Stimulated activated CD4-positive, alpha-beta T cell treated with anti-CD3 and anti-CD28 coated beads, Interleukin-1b, Interleukin-23, amount 100 ng/mL, for 1 hour (primary cell): ENCODE data around the gene ARFIP1.
"Not testable (repeated sequence)": the region's sequence is repeated elsewhere in the genome, so short reads cannot be mapped to it uniquely, and the experiment has no call there.

Experiments used
- DNase-seq, 2 donors: peaks; one replicate each; pipeline ENCODE4 v3.0.0-alpha.2; 2020; ENCODE audit warnings: low read depth in 2 of 2

Gene ARFIP1

GRCh38 chr4:152896811-152897210, 117.1 kb downstream of the ARFIP1 start:
- no peak for DNase-seq

- DNase-seq, result not testable (repeated sequence)
Measured at GRCh38 chr4:152898133-152898532, 118.4 kb downstream of the ARFIP1 start.

- no peak for DNase-seq
Measured at GRCh38 chr4:152898606-152899005, 118.9 kb downstream of the ARFIP1 start.

DNA sequence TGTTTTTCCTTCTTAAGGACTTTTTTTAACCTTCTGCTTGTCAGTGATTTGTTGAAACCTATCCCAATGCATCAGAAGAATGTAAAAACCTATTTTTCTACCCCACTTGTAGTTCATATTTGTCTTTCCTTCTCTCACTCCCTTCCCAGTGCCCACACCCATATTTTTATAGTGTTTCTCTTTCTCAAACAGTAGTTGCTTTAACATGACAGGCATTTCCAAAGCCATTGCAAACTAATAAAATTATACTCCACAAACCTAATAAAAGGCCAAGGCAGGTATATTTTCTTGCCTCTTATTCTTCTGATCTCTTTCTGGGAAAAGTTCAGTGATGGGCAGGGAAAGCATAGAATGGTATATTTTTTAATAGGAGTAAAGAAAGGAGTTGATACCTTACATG, 120.6 kb downstream of the ARFIP1 start:
- no peak for DNase-seq

DNA sequence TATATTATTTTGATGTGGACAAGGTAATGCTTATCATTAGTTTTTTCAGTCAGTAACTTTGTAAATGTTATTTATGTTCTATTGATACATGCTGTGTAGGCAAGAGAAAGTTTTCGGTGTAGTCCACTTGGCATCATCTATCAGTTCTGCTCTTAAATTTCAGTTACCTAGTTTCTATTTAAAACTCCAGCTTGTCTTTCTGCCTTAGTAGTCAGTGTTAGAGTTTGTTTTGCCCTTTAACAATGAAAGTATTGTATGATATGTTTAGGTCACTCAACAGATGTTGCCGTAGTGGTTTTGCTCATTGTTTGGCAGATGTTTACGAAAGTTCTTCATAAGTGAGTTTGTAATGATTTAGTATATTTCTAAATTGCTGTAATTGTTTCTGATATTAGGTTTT, 121.5 kb downstream of the ARFIP1 start:
- no peak for DNase-seq

DNA sequence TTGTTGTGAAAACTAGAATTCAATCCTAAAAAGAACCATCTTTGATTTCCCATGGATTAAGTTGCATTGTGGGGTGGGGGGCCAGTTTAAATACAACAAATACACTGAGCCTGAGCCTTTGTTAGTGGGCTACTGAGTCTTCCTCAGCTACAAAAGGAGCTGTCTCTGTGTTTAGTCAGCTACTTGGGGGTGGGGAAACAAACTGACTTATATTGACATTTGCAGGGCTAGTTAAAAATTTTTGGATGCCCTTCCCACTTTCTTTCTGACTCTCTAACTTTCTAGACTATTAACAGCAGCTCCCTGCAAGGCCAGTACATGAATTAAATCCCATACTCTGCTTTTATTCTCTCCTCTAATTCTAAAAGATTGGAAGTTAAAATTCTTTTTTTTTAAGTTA, 123.9 kb downstream of the ARFIP1 start:
- no peak for DNase-seq

DNA sequence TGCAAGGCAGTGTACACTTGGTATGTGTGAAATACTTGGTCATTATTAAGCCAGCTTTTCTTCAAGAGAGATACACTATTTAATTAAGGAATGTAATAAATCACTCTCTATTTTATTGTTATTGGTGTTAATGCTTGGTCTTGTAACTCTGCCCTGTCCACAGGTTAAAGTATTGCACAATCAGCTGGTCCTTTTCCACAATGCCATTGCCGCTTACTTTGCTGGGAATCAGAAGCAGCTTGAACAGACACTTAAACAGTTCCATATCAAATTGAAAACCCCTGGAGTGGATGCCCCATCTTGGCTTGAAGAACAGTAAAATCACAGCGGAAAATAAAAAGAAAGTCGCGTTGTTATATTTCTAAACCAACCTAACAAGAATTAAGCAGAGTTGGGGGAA, 130.1 kb downstream of the ARFIP1 start:
- no peak for DNase-seq

GRCh38 chr4:152910521-152910920, 130.8 kb downstream of the ARFIP1 start:
- no peak for DNase-seq

GRCh38 chr4:152917543-152918395, 138.0 kb downstream of the ARFIP1 start:
- no peak for DNase-seq

DNA sequence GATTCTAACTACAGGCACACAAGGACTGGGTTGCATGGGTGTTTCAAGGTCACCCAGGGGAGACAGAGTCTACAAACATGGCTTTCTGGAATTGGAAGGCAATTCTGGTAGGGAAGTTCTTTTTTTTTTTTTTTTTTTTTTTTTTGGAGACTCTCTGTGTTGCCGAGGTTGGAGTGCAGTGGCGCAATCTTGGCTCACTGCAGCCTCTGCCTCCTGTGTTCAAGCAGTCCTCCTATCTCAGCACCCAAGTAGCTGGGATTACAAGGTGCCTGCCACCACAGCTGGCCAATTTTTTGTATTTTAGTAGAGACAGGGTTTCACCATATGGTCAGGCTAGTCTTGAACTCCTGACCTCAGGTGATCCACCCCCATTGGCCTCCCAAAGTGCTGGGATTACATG, 140.1 kb downstream of the ARFIP1 start:
- DNase-seq, result no peak

DNA sequence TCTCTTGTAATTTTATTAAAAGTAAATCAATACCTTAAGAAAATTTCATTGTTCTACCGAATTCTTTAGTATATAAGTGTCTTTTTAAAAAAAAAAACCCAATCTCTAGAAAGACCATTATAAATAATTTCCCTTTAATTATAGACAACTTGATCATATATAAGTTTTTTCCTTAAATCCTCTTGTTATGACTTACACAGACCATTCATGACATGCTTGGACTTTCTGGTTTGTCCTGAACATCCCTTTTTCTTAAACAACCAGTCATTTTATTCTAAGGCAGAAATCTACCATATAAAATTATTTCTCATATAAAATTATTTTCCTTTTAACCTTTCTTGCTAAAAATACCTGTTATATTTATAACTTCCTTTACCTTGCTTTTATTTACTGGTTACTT, 141.0 kb downstream of the ARFIP1 start:
- no peak for DNase-seq

- no peak for DNase-seq
Measured at GRCh38 chr4:152921284-152921683, 141.5 kb downstream of the ARFIP1 start.

- no peak for DNase-seq
Measured at GRCh38 chr4:152925851-152926250, 146.1 kb downstream of the ARFIP1 start.

DNA sequence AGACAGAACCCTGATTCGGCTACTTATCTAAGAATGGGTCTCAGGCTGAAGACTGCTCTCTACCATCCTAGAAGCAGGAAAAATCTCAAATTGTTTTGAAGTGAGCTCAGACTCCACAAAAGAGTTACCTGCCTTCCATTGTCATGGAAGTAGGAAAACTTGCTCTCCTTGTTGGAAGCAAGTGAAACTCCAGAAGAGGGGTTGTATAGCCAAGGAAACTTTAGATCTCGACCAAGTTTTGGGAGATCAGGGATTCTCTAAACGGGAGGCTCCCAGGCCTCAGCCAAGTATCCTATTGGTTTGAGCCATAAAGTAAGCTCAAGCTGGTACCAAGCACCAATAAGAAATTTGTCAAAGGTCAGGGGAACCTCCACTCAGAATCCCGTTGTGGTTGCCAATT, 147.2 kb downstream of the ARFIP1 start:
- no peak for DNase-seq

- no peak for DNase-seq
Measured at GRCh38 chr4:152927737-152928136, 148.0 kb downstream of the ARFIP1 start.

DNA sequence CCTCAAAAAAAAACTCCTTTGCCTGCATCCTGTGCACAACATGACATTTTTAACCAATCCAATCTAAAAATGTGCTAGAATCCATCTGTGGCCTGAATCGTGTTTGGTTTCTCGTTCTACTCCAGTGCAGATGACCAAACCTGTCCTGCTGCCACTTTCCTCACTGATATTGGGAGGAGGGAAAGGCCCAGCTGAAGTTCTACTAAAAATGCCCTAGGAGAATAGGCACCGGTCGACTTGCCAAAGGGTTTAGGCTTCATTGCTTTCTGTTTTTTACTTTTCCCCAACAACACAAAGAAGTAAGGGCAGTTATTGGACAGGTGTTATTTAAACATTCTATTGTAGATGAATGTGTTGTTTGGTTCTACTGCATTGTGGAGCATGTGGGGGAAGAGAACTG, 148.5 kb downstream of the ARFIP1 start:
- no peak for DNase-seq

GRCh38 chr4:152929888-152930287, 150.1 kb downstream of the ARFIP1 start:
- no peak for DNase-seq

GRCh38 chr4:152935143-152935542, 155.4 kb downstream of the ARFIP1 start:
- no peak for DNase-seq

DNA sequence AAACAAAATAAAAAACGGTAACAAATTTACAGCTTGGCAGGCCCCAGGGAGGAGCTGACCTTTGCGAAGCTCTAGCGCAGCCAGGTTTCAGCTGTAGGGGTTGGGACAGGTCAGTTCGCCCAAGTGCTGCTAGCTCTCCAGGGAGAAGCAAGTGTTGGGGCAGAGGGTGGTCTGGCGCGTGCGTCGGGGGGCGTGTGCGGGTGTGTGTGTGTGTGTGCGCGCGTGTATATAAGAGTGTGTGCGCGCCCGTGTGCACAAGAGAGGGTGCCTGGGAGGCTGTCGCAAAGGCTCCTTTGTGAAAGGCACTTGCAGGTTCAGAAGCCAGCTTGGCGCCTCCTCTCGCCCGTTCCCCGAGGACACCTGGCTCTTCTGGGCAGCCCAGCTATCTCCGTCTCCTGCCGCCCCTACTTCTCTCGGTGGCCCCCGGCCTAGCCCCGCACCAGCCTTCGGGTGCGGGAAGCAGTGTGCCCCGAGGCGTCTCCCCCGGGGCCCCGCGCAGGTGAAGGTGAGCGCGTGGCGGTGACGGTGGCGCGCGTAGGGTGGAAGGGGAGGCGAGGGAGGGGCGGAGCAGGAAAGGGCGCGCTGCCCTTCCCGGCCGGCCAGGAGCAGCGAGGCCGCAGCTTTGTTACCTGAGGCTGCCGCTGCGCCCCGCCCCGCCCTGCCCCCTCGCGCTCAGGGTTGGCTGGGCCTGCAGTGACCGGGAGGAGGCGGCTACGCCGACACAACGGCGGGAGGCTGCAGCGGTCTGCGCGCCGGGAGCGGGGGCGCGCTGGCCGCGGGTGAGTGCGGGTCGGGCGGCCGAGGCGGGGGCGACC, 156.1 kb downstream of the ARFIP1 start, which contains the start of gene FHDC1:
Gene FHDC1, plus strand, starts transcription at position 693 of the 815 bp plus-strand sequence. CDS start 6,735 bp downstream, outside the sequence.
- no peak for DNase-seq

DNA sequence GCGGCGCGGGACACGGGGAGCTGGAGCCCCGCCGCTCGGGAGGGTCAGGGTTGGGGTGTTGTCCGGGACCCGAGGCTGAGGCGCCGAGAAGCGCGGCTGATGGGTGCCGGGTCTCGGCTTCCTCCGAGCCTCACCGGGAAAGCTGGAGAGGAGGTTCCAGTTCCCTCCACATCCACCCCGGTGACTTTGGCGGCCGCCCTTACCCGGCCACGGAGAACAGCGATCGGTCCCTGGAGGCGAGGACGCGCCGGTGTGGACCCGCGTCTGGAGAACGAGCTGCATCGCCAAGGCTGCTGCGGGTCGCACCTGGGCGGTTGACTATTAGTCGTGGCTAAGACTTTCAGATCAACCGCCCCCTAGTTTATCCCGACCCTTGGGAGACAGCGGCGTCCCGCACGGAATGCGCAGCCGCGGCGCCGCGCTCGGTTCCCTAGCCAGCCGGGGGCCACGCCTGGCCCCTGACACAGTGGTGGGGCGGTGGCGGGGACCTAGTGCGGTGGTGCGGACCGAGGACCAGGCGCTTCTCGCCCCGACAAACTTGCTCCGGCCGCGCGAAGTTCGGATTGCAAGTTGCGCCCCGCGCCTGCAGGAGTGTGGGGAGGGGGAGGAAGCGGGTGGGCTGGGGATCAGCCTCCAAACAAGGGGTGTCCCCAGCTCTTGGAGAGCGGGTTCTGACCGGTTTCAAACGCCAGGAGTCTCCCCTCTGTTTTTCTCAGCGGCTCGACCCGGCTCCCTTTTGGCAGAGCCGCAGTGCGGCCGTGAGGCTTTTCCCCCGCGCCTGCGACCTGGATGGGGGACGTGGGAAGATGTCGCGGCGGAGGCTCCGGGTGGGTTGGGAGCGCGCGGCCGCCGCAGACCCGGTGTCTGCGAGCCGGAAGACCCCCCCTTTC, 156.9 kb downstream of the ARFIP1 start:
- DNase-seq, result no peak

DNA sequence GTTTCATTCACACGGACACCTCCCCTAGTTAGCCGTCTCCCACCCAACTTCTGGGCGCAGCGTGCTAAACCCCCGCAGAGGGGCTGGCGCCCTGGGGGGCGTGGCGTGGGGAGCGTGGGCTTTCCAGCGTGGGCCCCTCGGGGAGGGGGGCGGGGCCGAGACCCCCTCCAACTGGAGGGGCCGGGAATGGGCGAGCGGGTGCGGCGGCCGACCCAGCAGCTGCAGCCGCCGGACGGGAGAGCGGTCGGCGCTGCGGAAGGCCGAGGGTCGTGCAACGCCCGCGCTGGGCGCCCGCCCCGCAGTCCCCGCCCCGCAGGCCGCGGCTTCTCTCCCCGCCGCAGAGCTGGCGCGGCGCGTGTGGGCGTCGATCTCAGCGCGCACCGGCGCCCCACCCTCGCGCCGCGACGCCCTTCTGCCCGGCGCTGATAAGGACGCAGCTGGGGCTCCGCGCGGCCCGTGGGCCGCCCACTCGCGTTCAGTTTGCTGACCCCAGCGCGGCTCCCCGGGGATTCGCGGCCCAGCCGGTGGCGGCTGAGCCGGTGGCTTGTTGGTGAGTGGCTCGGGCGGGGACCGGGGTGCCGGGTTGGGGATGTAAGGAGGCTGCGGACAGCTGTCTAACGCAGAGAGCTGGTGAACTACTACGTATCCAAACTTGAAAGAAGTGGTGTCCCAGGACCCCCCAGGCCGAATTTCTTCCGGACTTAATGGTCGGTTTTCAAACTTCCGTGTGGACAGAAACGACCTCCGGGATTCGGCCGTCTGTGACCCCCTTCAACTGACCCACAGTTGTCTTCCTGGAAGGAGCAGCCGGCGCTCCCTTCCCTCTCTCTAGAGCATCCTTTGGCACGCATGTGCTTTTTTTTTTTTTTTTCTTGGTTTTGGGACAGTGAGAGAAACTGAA, 157.8 kb downstream of the ARFIP1 start:
- DNase-seq, result no peak
